ENCODE measurements around the gene SLC41A3.

DNA sequence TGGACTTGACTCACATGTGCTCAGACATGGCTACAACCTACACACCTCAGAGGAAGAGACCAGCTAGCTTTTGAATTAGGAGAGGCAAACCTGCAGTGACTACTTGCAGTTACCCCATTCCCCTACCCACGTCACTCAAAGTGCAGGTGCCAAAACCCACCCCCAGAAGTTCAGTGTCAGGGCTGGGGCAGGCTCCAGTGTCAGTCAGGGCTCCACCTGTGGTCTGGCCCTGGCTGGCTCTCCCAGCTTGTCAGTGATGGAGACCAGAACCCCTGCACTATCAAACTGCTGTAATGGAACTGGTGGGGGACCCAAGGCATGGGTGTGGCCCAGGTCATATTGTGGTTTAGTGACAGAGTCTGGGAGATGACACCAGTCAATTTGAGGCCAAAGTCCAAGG, 32.6 kb upstream of the SLC41A3 start:
- TF ChIP-seq, protein P1, sequence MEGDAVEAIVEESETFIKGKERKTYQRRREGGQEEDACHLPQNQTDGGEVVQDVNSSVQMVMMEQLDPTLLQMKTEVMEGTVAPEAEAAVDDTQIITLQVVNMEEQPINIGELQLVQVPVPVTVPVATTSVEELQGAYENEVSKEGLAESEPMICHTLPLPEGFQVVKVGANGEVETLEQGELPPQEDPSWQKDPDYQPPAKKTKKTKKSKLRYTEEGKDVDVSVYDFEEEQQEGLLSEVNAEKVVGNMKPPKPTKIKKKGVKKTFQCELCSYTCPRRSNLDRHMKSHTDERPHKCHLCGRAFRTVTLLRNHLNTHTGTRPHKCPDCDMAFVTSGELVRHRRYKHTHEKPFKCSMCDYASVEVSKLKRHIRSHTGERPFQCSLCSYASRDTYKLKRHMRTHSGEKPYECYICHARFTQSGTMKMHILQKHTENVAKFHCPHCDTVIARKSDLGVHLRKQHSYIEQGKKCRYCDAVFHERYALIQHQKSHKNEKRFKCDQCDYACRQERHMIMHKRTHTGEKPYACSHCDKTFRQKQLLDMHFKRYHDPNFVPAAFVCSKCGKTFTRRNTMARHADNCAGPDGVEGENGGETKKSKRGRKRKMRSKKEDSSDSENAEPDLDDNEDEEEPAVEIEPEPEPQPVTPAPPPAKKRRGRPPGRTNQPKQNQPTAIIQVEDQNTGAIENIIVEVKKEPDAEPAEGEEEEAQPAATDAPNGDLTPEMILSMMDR (conservative IDR thresholded peaks at IDR 0.05), result no peak
- no peak for TF ChIP-seq ZFX (IDR thresholded peaks at IDR 0.05)

Data from C4-2B (cell line).